Motor neuron (in vitro differentiated cells): ENCODE data around the gene FBXO47. TPM values are rescaled to one million over a fixed set of nuclear protein-coding genes. Genes with fewer than 3 reads are reported as not detected.
A peak's percentile ranks its signal among the peaks of the same experiment; 100 is the strongest.
"Not testable (repeated sequence)": the region's sequence is repeated elsewhere in the genome, so short reads cannot be mapped to it uniquely, and the experiment has no call there.

ENCODE experiments used
- ATAC-seq, 8 experiments: fragments of 200-7000 bp; cut with Tn5 transposase; replicated peaks in 6 of 8; 2 replicates each; pipeline ENCODE4 v1.8.0; 2021; ENCODE audit warnings: mild to moderate bottlenecking in 8 of 8, moderate library complexity in 8 of 8
- H3K27ac ChIP-seq, 2 donors: fragments of 250-450 bp; sonication (Bioruptor Pico); 2 replicates each; pipeline ENCODE4 v1.9.0; 2021; ENCODE audit warnings: antibody characterized with exemption in 2 of 2, mild to moderate bottlenecking in 2 of 2, moderate library complexity in 1 of 2
- H3K4me1 ChIP-seq, 2 donors: fragments of 250-450 bp; sonication (Bioruptor Pico); replicated peaks in 1 of 2; 2 replicates each; pipeline ENCODE4 v1.6.1; 2021; ENCODE audit warnings: antibody characterized with exemption in 2 of 2, mild to moderate bottlenecking in 2 of 2, moderate library complexity in 1 of 2
- H3K4me3 ChIP-seq, 5 donors: fragments of 250-450 bp; sonication (Bioruptor Pico); 2 replicates each; pipeline ENCODE4 v1.9.0; 2021; ENCODE audit warnings: antibody characterized with exemption in 5 of 5, mild to moderate bottlenecking in 5 of 5, moderate library complexity in 4 of 5
- WGBS, 10 experiments: fragments of 450-650 bp; shearing (Covaris generic); methylation state at CpG; one replicate each; pipeline ENCODE4 v1.0.0; 2022; 5-methylcytosine and 5-hydroxymethylcytosine counted together
- in situ Hi-C, 9 experiments: fragments of 400-800 bp; cut with MboI; loops; one replicate each; pipeline ENCODE4 v1.15.0; 2021; ENCODE audit warnings: low sequenced_read_pairs in 9 of 9, low pct_unique_long_range_greater_than_20kb in 2 of 9; ENCODE audit not compliant: unreplicated experiment in 9 of 9
- total RNA-seq, 8 experiments: library from RNA; unstranded; fragments of 300-600 nt; gene quantifications; 2 replicates each; pipeline versions ENCODE4 v1.2.3 to v1.2.4, GENCODE V29; 2022

FBXO47 gene
- total RNA-seq, 8 experiments from 2014 or later = 0.07 to 0.20 TPM; not detected in 6

DNA sequence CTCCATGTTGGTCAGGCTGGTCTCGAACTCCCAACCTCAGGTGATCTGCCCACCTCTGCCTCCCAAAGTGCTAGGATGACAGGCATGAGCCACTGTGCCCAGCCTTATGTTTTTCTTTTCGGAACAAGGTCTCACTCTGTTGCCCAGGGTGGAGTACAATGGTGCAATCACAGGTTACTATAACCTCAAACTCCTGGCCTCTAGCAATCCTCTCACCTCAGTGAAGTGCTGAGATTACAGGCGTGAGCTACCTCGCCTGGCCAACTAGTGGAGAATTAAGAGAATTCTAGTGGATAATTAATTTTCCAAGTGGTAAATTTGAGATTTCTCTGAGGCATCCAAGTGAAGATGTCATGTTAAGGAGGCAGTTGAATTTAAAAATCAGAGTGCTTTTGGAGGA lies 2.9 kb upstream of the FBXO47 start:
- Histone ChIP-seq H3K4me1 (peaks cover 0 to 7% of the 10 kb centered on the region in 2 donors), H3K27ac (no peak overlapping the region), H3K4me3 (no peak overlapping the region)
- no peak for ATAC-seq
- 17 to 100% (median 88%) methylated on average over 1 to 2 of the region's 4 CpGs; no CpG with 5 or more reads in 5 of the 10 experiments for WGBS, 10 experiments
- in situ Hi-C loops = no loop called here

DNA sequence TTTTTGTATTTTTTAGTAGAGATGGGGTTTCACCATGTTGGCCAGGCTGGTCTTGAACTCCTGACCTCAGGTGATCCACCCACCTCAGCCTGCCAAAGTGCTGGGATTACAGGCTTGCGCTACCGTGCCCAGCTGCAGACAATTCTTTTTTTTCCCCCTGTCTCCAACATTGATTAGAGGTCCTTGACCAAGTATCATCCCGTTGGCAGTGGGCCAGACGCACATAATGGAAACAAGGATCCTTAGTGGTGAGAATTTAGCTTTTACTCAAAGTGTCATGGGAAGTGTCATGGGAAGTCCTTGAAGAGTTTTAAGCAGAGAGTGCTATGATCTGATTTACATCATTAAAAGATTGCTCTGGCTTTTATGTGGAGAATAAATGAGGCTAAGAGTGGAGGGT lies 2.1 kb upstream of the FBXO47 start:
- ATAC-seq = no peak
- WGBS, 10 experiments = 0 to 100% (median 80%) methylated on average over 1 to 4 of the region's 4 CpGs; no CpG with 5 or more reads in 3 of the 10 experiments
- Histone ChIP-seq H3K4me1 (peaks cover 0 to 7% of the 10 kb centered on the region in 2 donors), H3K4me3 (no peak overlapping the region), H3K27ac (no peak overlapping the region)
- in situ Hi-C loops = no loop called here

DNA sequence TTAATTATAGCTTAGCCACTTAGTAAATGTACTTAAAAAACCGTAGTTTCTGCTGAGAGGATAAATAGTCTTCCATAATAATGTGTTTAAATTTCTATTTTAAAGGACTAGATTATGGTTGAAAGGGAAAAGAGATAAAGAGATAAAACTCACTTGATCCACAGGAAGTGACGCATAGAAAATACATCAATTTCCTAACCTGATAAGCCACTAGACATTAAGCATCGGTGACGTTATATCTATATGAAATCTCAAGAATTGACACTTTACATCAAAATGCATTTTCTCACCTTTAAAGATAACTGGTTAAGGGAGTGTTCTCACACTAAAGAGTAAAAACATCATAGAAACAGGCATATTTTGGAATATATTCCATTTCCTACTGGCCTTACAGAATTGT lies 5.8 kb downstream of the FBXO47 start:
- in situ Hi-C loops = no loop called here
- 51 to 100% (median 87%) methylated on average over 1 to 4 of the region's 4 CpGs for WGBS, 10 experiments
- ATAC-seq = no peak
- no peak overlapping the region for H3K27ac ChIP-seq
- H3K4me1 ChIP-seq = no peaks in the 10 kb centered on the region
- no peak overlapping the region for H3K4me3 ChIP-seq

DNA sequence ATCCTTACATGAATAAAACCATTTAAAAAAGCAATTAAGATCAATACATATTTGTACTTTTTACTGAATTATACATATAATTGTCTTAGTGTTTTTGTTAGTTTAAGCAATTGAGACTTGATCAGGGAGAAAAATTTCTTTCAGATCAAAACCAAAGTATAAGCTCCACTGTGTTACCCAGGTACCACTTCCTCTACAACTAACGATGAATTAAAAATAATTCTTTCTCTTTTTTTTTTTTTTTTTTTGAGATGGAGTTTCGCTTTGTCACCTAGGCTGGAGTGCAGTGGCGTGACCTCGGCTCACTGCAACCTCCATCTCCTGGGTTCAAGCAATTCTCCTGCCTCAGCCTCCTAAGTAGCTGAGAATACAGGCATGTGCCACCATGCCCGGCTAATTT lies 6.8 kb downstream of the FBXO47 start:
- 88 to 100% (median 93%) methylated on average over 1 to 5 of the region's 5 CpGs; no CpG with 5 or more reads in 1 of the 10 experiments for WGBS, 10 experiments
- H3K27ac ChIP-seq = no peak overlapping the region
- in situ Hi-C loops = no loop called here

DNA sequence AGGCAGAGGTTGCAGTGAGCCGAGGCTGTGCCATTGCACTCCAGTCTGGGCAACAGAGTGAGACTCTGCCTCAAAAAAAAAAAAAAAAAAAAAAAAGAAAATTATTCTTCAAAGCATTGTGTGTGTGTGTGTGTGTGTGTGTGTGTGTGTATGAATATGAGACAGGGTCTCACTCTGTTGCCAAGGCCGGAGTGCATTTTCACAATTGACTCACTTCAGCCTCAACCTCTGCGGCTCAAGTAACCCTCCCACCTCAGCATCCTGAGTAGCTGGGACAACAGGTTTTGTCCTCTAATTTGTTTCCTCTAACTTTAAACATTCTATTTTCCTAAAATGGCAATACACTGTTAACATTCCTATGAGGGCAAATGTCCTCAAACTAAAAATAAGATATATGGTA lies 7.7 kb downstream of the FBXO47 start:
- in situ Hi-C loops = no loop called here
- ATAC-seq = no peak
- WGBS, 10 experiments = 67 to 100% (median 88%) methylated on average over 1 to 3 of the region's 3 CpGs; no CpG with 5 or more reads in 4 of the 10 experiments
- Histone ChIP-seq H3K4me3 (no peak overlapping the region), H3K4me1 (no peaks in the 10 kb centered on the region), H3K27ac (no peak overlapping the region)

More for the DNA sequence above, 6.8 kb downstream of the FBXO47 start:
- H3K4me3 ChIP-seq = no peak overlapping the region
- H3K4me1 ChIP-seq = no peaks in the 10 kb centered on the region
- no peak for ATAC-seq

DNA sequence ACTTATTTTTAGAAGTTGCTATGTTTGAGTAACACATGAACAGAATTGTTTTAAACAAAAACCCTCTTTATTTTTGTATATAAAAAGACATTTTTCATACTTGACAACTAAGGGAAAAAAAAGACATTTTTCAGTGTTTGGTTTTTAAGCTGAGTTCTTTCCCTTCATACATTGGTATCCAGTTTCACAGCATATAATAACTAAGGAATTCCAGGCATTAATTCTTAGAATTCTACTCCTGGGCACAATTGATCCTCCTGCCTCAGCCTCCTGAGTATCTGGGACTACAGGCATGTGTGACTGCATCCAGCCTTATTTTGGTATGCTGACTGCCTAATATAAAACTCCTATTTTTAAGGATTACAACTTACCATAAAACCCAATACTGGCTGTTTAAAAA lies 8.4 kb downstream of the FBXO47 start:
- Histone ChIP-seq H3K27ac (no peak overlapping the region), H3K4me3 (no peak overlapping the region), H3K4me1 (no peaks in the 10 kb centered on the region)
- in situ Hi-C loops = no loop called here
- peak in 1 of 8 experiments; percentile 39 for ATAC-seq

DNA sequence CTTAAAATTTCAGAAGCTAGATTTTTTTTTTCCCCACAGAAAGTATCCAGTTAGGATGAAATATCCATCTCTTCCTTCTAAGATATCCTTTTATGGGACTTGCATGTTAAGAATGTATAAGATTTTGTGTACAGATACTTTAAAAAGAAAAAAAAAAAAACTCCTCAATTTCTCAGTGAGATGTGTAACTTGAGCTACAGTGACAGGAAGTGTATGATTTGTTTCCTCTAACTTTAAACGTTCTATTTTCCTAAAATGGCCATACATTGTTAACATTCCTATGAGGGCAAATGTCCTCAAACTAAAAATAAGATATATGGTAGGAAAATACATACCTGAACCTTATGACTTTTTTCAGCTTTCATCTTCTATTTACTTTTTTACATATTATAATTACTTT lies 8.9 kb downstream of the FBXO47 start:
- 0 to 38% (median 10%) methylated on average over 1 of the region's 1 CpG; no CpG with 5 or more reads in 1 of the 10 experiments for WGBS, 10 experiments
- no peak for ATAC-seq

DNA sequence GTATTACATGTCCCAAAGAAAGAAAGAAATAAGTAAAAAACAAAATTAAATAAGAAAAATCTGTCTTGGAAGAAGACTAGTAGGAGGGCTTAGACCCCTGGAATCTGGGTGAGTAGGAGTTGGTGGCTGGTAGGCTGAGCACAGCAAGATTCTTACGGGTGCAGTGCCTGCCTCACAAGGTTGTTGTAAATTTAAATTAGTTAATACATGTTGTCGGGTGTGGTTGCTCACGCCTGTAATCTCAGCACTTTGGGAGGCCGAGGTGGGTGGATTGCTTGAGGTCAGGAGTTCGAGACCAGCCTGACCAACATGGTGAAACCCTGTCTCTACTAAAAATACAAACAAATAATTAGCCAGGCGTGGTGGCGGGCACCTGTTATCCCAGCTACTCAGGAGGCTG lies 13.4 kb downstream of the FBXO47 start:
- in situ Hi-C loops, H3K4me1 ChIP-seq: not testable (repeated sequence)
- 48 to 100% (median 82%) methylated on average over 2 to 7 of the region's 7 CpGs; no CpG with 5 or more reads in 1 of the 10 experiments for WGBS, 10 experiments

More for the DNA sequence above, 8.9 kb downstream of the FBXO47 start:
- no peaks in the 10 kb centered on the region for H3K4me1 ChIP-seq
- H3K4me3 ChIP-seq = no peak overlapping the region
- in situ Hi-C loops = no loop called here
- H3K27ac ChIP-seq = no peak overlapping the region

DNA sequence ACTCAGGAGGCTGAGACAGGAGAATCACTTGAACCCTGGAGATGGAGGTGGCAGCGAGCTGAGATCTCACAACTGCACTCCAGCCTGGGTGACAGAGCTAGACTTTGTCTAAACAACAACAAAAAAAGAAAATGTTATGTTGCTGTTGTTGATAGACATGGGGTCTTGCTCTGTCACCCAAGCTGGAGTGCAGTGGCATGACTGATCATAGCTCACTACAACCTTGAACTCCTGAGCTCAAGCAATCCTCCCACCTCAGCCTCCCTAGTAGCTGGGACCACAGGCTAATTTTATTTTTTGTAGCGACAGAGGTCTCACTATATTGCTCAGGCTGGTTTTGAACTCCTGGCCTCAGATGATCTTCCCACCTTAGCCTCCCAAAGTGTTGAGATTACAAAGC lies 20.0 kb downstream of the FBXO47 start:
- no peak overlapping the region for H3K4me3 ChIP-seq
- no peak overlapping the region for H3K27ac ChIP-seq
- in situ Hi-C loops = no loop called here
- WGBS, 10 experiments = 83 to 100% (median 100%) methylated on average over 1 to 2 of the region's 2 CpGs; no CpG with 5 or more reads in 6 of the 10 experiments
- ATAC-seq = no peak
- H3K4me1 ChIP-seq = peaks cover 0 to 2% of the 10 kb centered on the region in 2 donors

More for the DNA sequence above, 13.4 kb downstream of the FBXO47 start:
- not testable (repeated sequence) for ATAC-seq, H3K4me3 ChIP-seq, H3K27ac ChIP-seq

DNA sequence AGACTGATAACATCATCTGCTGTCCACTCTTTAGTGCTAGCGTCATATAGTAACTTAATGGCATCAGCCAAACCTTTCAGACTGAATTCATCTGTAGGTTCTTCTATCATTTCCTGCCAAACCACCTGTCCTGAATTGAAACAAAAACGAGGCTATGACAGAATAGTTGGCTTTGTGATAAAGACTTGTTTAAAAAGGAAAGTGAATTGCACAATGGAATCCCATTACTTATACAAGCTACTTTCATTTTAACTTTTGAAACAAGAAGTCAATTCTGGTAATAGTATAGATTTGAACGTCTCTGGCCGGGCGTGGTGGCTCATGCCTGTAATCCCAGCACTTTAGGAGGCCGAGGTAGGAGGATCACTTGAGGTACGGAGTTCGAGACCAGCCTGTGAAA lies 23.6 kb downstream of the FBXO47 start:
- no peak overlapping the region for H3K27ac ChIP-seq
- in situ Hi-C loops = no loop called here
- ATAC-seq = no peak
- peaks cover 2 to 9% of the 10 kb centered on the region in 2 donors for H3K4me1 ChIP-seq
- WGBS, 10 experiments = 50 to 100% (median 72%) methylated on average over 1 to 8 of the region's 8 CpGs
- no peak overlapping the region for H3K4me3 ChIP-seq

DNA sequence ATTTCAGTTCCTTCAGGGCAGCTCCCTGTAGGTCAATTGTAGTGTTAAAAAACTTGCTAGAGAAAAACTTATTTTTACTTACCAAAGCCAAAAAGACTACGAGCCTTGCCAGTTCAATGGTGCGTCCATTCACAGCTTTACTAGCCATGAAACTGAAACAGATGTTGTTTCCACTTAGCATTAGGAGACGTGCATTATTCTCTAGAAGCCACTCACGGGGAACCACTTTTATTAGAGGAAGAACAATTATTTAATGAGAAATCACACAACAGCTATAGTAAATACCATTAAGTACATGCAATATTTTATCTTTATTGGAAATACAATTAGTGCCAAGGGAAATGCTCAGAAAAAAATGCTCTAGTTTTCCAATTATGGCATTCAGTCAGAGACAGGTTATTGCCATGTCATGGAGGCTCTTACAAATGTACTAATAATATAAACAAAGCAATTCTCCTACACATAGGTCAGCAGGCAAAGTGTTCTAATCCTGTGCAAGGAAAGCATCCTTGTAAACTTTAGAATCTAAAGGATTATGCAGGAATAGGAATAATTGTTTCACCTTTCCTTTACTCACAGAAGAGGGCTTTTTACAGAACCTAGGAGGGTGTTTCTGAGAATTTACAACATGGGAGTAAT lies 24.4 kb downstream of the FBXO47 start:
- in situ Hi-C loops = no loop called here
- no peak overlapping the region for H3K4me3 ChIP-seq
- no peak overlapping the region for H3K27ac ChIP-seq
- peak in 3 of 8 experiments; percentile 30 to 60 (median 50) for ATAC-seq
- H3K4me1 ChIP-seq = peaks cover 6 to 11% of the 10 kb centered on the region in 2 donors
- WGBS, 10 experiments = 0 to 85% (median 39%) methylated on average over 2 to 4 of the region's 4 CpGs; no CpG with 5 or more reads in 2 of the 10 experiments

DNA sequence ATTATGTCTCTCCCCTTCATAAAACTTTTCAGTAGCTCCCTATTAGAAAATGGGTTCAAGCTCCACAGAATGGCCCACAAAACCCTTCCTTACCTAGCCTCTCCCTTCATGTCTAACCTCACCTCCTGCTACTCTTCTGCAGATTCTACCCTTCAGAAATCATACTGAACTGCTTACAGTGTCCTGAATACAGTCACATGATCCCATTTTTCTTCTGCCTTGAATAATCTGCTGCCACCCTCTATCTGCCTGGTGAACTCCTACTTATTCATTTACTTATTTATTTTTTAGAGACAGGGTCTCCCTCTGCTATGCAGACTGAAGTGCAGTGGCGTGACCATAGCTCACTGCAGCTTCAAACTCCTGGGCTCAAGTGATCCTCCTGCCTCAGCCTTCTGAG lies 26.8 kb downstream of the FBXO47 start:
- Histone ChIP-seq H3K4me3 (no peak overlapping the region), H3K4me1 (peaks cover 6 to 11% of the 10 kb centered on the region in 2 donors), H3K27ac (no peak overlapping the region)
- in situ Hi-C loops = no loop called here
- 50 to 100% (median 76%) methylated on average over 1 of the region's 1 CpG; no CpG with 5 or more reads in 4 of the 10 experiments for WGBS, 10 experiments
- ATAC-seq = peak in 7 of 8 experiments; percentile 38 to 69 (median 57)

DNA sequence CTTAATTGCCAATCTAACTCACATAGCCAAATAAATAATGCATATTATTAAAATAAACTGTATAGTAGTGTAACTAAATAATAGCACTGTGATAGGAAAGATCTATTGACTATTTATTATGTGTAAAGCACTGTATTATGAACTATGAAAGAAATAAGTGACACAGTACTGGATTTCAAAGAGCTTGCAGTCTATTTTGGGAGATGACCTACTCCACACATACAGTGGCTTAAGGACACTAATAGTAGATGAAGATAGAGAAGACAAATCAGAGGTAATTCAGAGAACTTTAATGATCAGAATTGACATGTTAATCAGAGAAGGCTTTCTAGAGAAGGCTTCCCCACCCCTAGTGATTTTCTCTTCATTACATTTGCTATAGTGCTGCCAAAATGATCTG lies 27.2 kb downstream of the FBXO47 start:
- Histone ChIP-seq H3K4me3 (no peak overlapping the region), H3K27ac (no peak overlapping the region), H3K4me1 (peaks cover 6 to 11% of the 10 kb centered on the region in 2 donors)
- ATAC-seq = no peak
- in situ Hi-C loops = no loop called here

DNA sequence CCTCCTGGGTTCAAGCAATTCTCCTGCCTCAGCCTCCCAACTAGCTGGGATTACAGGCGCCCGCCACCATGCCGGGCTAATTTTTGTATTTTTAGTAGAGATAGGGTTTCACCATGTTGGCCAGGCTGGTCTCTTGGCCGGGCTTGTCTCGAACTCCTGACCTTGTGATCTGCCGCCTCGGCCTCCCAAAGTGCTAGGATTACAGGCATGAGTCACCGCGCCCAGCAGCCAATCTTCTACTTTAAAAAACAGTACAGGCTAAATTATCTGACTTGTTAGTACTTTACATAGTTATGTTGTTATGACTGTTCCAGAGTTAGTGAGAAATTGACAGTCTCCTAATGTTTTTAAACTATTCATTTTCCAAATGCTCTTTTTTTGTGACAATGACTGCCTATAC lies 33.2 kb downstream of the FBXO47 start:
- H3K4me1 ChIP-seq, H3K4me3 ChIP-seq, ATAC-seq, in situ Hi-C loops, H3K27ac ChIP-seq: not testable (repeated sequence)
- 85 to 100% (median 90%) methylated on average over 2 to 9 of the region's 9 CpGs; no CpG with 5 or more reads in 3 of the 10 experiments for WGBS, 10 experiments
